ENCODE measurements around the gene AKNA.

DNA sequence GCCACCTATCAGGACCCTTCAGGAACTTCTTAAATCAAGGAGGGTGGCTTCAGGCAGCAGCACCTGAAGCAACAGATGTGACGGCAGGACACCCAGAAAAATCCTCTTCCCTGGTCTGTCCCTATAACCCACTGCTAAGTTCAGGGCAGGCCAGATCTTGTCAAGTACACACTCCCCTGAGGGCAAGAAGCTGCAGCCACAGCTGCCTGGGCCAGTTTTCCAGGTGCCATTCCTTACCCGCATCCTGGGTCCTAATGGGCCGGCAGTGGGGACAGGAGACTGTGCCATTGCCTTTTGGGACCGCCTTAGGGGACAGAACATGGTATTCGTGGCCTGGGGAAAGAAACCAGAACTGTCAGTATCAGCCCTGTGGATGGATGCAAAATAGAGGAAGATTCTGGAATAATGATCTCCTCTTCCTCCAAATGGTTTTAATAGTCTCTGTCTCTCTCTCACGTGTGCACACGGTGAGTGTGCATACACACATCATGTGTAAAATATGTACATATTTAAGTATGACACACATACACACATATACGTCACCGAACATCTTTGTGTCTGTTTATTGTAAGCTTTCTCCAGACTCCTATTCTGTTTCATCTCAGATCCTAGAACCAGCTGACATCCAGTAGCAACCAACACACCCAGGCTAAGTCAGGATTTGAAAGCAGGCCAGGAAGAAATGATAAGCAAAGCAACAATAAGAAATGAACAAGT is 44.2 kb downstream of the AKNA start:
- no peak for TF ChIP-seq RCOR1 (IDR thresholded peaks at IDR 0.05; ENCODE audit: low read depth, low read length)
- TF ChIP-seq ESRRA (IDR thresholded peaks at IDR 0.05; ENCODE audit: borderline replicate concordance, low read length) = no peak
- TF ChIP-seq, protein P1, sequence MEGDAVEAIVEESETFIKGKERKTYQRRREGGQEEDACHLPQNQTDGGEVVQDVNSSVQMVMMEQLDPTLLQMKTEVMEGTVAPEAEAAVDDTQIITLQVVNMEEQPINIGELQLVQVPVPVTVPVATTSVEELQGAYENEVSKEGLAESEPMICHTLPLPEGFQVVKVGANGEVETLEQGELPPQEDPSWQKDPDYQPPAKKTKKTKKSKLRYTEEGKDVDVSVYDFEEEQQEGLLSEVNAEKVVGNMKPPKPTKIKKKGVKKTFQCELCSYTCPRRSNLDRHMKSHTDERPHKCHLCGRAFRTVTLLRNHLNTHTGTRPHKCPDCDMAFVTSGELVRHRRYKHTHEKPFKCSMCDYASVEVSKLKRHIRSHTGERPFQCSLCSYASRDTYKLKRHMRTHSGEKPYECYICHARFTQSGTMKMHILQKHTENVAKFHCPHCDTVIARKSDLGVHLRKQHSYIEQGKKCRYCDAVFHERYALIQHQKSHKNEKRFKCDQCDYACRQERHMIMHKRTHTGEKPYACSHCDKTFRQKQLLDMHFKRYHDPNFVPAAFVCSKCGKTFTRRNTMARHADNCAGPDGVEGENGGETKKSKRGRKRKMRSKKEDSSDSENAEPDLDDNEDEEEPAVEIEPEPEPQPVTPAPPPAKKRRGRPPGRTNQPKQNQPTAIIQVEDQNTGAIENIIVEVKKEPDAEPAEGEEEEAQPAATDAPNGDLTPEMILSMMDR (IDR thresholded peaks at IDR 0.05) = no peak
- TF ChIP-seq BHLHE40 (IDR thresholded peaks at IDR 0.05; ENCODE audit: low read depth, low read length) = no peak
- no peak for TF ChIP-seq MYC (IDR thresholded peaks at IDR 0.05; ENCODE audit: borderline replicate concordance, low read length)
- TF ChIP-seq RARB (CRISPR knock-in tag; IDR thresholded peaks at IDR 0.05) = no peak
- no peak for TF ChIP-seq POLR2A (IDR thresholded peaks at IDR 0.05; ENCODE audit: low read length)
- TF ChIP-seq, protein P2, sequence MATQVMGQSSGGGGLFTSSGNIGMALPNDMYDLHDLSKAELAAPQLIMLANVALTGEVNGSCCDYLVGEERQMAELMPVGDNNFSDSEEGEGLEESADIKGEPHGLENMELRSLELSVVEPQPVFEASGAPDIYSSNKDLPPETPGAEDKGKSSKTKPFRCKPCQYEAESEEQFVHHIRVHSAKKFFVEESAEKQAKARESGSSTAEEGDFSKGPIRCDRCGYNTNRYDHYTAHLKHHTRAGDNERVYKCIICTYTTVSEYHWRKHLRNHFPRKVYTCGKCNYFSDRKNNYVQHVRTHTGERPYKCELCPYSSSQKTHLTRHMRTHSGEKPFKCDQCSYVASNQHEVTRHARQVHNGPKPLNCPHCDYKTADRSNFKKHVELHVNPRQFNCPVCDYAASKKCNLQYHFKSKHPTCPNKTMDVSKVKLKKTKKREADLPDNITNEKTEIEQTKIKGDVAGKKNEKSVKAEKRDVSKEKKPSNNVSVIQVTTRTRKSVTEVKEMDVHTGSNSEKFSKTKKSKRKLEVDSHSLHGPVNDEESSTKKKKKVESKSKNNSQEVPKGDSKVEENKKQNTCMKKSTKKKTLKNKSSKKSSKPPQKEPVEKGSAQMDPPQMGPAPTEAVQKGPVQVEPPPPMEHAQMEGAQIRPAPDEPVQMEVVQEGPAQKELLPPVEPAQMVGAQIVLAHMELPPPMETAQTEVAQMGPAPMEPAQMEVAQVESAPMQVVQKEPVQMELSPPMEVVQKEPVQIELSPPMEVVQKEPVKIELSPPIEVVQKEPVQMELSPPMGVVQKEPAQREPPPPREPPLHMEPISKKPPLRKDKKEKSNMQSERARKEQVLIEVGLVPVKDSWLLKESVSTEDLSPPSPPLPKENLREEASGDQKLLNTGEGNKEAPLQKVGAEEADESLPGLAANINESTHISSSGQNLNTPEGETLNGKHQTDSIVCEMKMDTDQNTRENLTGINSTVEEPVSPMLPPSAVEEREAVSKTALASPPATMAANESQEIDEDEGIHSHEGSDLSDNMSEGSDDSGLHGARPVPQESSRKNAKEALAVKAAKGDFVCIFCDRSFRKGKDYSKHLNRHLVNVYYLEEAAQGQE (IDR thresholded peaks at IDR 0.05) = no peak
- TF ChIP-seq KDM5A (IDR thresholded peaks at IDR 0.05) = no peak
- no peak for TF ChIP-seq JUN (IDR thresholded peaks at IDR 0.05)
- TF ChIP-seq MAZ (IDR thresholded peaks at IDR 0.05; ENCODE audit: borderline replicate concordance, low read depth, low read length) = no peak
